Measurements from ENCODE around the gene CABLES2. TPM values are rescaled to one million over a fixed set of nuclear protein-coding genes. Genes with fewer than 3 reads are reported as not detected.

The CABLES2 gene
- total and polyA plus RNA-seq, 10 of the 15 experiments (the other 5 are each of a cell fraction or from before 2014, with no cell fraction given), result 2.2 to 14.9 (median 5.3) TPM

GRCh38 chr20:62407221-62407992 is at the start of gene CABLES2 (continued):
- 0 out of 2 replicates have a peak, but pooled peaks have one; percentile 16 for TF ChIP-seq REST (IDR thresholded peaks at IDR 0.05; ENCODE audit: low read depth, low read length)
- no peak for TF ChIP-seq EP300 (IDR thresholded peaks at IDR 0.05; ENCODE audit: borderline replicate concordance in 1 of 2, control insufficient read depth in 1 of 2, low read depth in 2 of 2, low read length in 2 of 2)
- no peak for TF ChIP-seq PKNOX1 (IDR thresholded peaks at IDR 0.05)

GRCh38 chr20:62455929-62456328 is 48.8 kb upstream of the CABLES2 start:
- ChIA-PET POLR2A (no interaction called here), CTCF (no interaction called here), SMC1A (ENCODE audit: uncharacterized antibody, unreplicated experiment) (no interaction called here), RAD21 (ENCODE audit: unreplicated experiment) (no interaction called here)
- H3K79me2 ChIP-seq (ENCODE audit: control insufficient read depth, insufficient read depth, low read length), result no peaks in the 10 kb centered on the region
- no TSS peak for BruUV-seq (replicated peaks)
- H4K20me1 ChIP-seq (ENCODE audit: control insufficient read depth, insufficient read depth), result no peaks in the 10 kb centered on the region
- no peak overlapping the region for H3K4me3 ChIP-seq
- no peak overlapping the region for H3K4me2 ChIP-seq (ENCODE audit: control insufficient read depth, insufficient read depth)
- TF ChIP-seq CEBPB (IDR thresholded peaks at IDR 0.05; ENCODE audit: borderline replicate concordance in 1 of 2, low read depth in 2 of 2, low read length in 2 of 2), result no peak
- TF ChIP-seq USF2 (IDR thresholded peaks at IDR 0.05; ENCODE audit: borderline replicate concordance, low read depth, low read length), result no peak
- no peak for TF ChIP-seq PBX3 (IDR thresholded peaks at IDR 0.05; ENCODE audit: insufficient replicate concordance, low read depth, low read length)
- TF ChIP-seq POU2F2 (IDR thresholded peaks at IDR 0.05; ENCODE audit: borderline replicate concordance, low read depth, low read length), result no peak
- DNase-seq (ENCODE audit: low read depth, low spot score), result no peak
- no peak for FAIRE-seq
- H3K9me3 ChIP-seq (replicated peaks; ENCODE audit: control insufficient read depth, insufficient read depth, low read length), result no peaks in the 10 kb centered on the region
- in situ Hi-C loops (cut with MboI), result no loop called here
- H3K27me3 ChIP-seq (replicated peaks in 1 of 2; ENCODE audit: control insufficient read depth in 2 of 2, insufficient read depth in 2 of 2, low read length in 1 of 2), result peaks cover 0 to 5% of the 10 kb centered on the region in 2 experiments; a peak in 3 of 4 replicates
- H3K4me1 ChIP-seq (ENCODE audit: control insufficient read depth, insufficient read depth, low read length), result no peaks in the 10 kb centered on the region
- no peak overlapping the region for H3K9ac ChIP-seq (ENCODE audit: control insufficient read depth, insufficient read depth, low read length)
- WGBS (ENCODE audit: insufficient coverage, insufficient replicate concordance, low lambda C conversion rate, missing lambda C conversion rate), result 31% methylated on average over 15 of the region's 15 CpGs
- H2AFZ ChIP-seq (ENCODE audit: control insufficient read depth, low read depth, low read length), result no peak overlapping the region
- H3K36me3 ChIP-seq (ENCODE audit: control insufficient read depth in 2 of 2, insufficient read depth in 2 of 2, low read length in 1 of 2), result no peaks in the 10 kb centered on the region
- H3K27ac ChIP-seq (ENCODE audit: control insufficient read depth, insufficient read depth), result no peak overlapping the region
- no peak for ATAC-seq
- intact Hi-C loops (cut with micrococcal nuclease; ENCODE audit: unreplicated experiment), result no loop called here
